Activated CD4-positive, CD25-positive, alpha-beta regulatory T cell treated with anti-CD3 and anti-CD28 coated beads, Interleukin-2, amount 50 U/mL, for 24 hours (primary cell): ENCODE data around the gene HERC4.
"Not testable (repeated sequence)": the region's sequence is repeated elsewhere in the genome, so short reads cannot be mapped to it uniquely, and the experiment has no call there.

ENCODE experiments used
- ATAC-seq, 2 donors: fragments of 150-1000 bp; cut with Tn5 transposase; one replicate each; pipeline ENCODE4 v1.10.0; 2021; ENCODE audit warnings: mild to moderate bottlenecking in 1 of 2, moderate library complexity in 1 of 2

Gene HERC4

DNA sequence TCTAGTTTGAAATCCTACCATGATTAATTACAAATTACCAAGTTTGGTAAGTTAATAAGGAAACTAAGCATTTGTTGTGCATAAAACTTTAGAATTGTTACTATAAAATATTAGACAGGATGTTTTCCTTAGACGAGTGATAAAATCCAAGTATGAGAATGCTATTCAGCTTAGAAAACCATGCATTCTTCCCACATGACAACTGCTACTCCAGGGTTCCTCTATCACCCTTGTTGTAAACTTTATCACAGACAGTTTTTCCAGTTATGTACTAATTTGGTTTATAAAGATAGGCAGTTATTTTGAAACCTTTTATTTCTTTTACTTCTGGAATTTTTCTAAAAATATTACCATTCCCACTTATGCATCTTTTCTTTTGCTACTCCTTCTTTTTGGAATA lies 138.7 kb downstream of the HERC4 start:
- ATAC-seq: no peak

DNA sequence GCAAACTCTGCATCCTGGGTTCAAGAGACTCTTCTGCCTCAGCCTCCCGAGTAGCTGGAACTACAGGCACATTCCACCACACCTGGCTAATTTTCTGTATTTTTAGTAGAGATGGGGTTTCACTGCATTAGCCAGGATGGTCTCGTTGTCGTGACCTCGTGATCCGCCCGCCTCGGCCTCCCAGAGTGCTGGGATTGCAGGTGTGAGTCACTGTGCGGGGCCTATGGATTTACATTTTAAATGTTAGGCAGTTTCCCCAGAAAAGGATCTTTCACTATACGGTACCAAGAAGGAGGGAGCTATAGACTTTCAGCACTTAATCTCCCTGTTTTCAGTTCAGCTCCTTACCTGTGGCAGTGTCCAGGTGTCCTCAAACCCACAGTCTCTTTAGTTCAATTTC lies 139.9 kb downstream of the HERC4 start:
- no peak for ATAC-seq

- no peak for ATAC-seq
Measured at GRCh38 chr10:67934336-67934735, 140.7 kb downstream of the HERC4 start.

GRCh38 chr10:67933199-67933598 lies 141.9 kb downstream of the HERC4 start:
- ATAC-seq: no peak

DNA sequence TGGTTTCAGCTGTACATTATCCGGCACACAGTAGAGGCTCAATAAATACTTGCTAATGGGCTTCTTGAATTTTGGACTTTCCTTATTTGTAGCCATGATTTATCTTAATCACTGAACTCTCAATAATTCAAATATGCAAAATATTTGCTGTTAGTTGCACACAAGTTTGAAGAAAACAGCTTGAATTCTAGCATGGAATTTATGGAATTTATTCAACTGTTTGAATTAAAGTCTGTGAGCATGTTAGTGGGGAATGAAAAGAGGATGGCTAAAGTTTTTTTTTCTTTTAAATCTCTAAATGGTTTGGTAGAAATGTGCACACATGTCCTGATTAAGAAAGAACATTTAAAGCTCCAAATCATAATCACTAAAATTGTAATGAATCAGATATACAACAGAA lies 148.1 kb downstream of the HERC4 start:
- no peak for ATAC-seq

DNA sequence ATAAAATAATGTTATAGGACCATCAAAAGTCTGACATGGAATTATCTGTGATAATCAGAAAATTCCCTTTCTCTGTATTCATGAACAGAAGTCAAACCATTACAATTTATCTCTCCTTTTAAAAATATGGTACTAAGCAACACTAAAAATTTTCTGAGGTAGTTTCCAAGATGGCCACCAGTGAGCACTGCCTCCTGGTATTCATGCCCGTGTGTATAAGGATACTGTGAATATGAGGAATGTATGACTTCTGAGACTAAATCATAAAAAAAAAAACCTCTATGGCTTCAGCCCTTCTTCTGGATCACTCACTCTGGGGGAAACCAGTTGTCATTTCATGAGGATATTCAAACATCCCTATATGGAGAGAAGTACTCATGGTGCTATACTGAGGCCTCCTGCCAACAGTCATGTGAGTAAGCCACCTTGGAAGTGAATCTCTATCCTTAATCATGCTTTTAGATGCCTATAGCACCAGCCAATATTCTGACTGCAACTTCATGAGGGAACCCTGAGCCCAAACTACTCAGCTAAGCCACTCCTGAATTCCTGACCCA lies 149.6 kb downstream of the HERC4 start:
- ATAC-seq: no peak

- ATAC-seq: no peak
Measured at GRCh38 chr10:67924136-67924535, 150.9 kb downstream of the HERC4 start.

GRCh38 chr10:67923551-67923950 lies 151.5 kb downstream of the HERC4 start:
- no peak for ATAC-seq

- no peak for ATAC-seq
Measured at GRCh38 chr10:67921065-67921464, 154.0 kb downstream of the HERC4 start.

DNA sequence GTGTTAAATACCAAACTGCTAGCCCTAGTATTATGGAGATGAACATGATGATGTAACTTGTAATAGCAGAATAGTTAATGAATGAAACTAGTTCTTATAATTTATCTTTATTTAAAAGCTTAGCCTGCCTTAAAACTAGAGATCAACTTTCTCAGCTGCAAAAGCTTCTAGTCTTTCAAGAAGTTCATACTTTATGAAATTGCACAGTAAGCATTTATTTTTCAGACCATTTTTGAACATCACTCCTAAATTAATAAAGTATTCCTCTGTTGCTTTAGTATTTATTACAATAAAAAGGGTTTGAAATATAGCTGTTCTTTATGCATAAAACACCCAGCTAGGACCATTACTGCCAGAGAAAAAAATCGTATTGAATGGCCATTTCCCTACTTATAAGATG lies 157.4 kb downstream of the HERC4 start:
- no peak for ATAC-seq

DNA sequence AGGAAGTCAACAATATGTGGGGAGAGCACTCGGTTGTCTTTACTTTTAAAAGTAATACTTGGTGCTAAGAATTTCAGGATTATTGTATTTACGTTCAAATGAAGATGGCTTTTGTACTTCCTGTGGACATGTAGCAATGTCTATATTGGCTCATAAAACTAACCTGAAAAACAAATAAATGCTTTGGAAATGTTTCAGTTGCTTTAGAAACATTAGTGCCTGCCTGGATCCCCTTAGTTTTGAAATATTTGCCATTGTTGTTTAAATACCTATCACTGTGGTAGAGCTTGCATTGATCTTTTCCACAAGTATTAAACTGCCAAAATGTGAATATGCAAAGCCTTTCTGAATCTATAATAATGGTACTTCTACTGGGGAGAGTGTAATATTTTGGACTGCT lies 157.9 kb downstream of the HERC4 start:
- no peak for ATAC-seq

GRCh38 chr10:67914777-67915340 lies 160.2 kb downstream of the HERC4 start:
- no peak for ATAC-seq

DNA sequence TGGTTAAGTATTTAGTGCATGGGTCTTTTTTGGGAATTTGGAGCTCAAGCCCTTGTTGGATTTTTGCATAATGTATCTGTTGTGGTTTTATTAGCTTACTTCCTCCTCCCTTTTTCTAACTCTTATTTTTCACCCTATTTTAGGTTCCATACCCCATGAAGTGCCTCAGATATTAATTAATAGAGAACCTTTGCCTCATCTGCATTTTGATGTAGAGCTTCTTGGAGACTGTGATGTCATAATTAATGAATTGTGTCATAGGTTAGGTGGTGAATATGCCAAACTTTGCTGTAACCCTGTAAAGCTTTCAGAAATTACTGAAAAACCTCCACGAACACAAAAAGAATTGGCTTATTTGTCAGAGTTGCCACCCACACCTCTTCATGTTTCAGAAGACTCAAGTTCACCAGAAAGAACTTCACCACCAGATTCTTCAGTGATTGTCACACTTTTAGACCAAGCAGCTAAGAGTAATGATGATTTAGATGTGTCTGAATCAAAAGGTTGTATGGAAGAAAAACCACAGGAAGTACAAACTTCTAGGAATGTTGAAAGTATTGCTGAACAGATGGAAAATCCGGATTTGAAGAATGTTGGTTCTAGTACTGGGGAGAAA lies 162.6 kb downstream of the HERC4 start:
- ATAC-seq: no peak

DNA sequence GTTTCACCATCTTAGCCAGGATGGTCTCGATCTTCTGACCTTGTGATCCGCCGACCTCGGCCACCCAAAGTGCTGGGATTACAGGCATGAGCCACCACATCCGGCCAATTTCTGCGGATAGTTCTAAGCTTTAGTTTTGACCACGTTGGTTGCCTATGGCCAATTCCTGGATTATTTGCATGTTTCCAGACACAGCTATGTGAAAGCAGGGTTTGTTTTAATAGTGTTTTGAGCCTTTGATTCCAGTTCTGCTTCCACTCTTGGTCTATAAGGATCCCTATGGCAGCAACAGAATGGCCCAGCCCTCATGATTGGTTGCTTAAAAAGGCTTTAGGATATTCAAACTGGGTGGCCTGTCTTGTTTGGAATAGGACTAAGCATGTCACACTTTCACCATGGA lies 171.5 kb downstream of the HERC4 start:
- ATAC-seq: no peak

DNA sequence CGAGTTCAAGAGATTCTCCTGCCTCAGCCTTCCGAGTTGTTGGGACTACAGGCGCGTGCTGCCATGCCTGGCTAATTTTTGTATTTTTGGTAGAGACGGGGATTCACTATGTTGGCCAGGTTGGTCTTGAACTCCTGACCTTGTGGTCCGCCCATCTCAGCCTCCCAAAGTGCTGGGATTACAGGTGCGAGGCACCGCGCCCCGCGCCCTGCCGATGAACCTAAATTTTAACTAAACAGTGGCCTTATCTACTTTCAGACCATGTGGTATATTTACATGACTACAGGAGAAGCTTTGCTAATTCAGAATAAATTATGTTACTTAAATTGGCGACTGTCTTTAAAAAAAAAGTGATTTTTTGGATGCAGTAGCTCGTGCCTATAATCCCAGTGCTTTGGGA lies 181.4 kb downstream of the HERC4 start:
- ATAC-seq: no peak

GRCh38 chr10:67884842-67885670 lies 190.0 kb downstream of the HERC4 start:
- ATAC-seq: peak; percentile 77 to 81

DNA sequence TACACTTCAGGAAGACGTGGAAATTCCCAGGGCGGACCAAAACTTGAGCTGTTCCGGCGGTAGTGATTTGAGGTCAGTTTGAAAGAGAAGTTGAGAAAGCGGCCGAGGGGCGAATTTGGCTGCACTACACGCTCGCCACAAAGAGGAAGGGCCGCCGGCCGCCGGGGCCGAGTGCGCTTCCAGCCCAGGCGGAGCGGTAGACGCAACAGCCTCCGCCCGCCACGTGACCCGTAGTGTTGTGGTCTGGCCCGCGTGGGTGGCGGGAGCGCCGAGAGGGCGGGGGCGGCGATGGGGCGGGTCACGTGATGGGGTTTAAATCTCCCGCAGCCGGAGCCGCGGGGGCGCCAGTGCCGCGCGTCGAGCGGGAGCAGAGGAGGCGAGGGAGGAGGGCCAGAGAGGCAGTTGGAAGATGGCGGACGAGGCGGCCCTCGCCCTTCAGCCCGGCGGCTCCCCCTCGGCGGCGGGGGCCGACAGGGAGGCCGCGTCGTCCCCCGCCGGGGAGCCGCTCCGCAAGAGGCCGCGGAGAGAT lies 190.7 kb downstream of the HERC4 start, which contains the start of gene SIRT1:
Gene SIRT1, plus strand, starts transcription at position 344 of the 529 bp plus-strand sequence. Its CDS starts 66 bp downstream, at position 410.
- peak; percentile 80 to 81 for ATAC-seq

GRCh38 chr10:67883710-67884312 lies 191.3 kb downstream of the HERC4 start:
- ATAC-seq: no peak

GRCh38 chr10:67878133-67878532 lies 196.9 kb downstream of the HERC4 start:
- no peak for ATAC-seq

- ATAC-seq: not testable (repeated sequence)
Measured at GRCh38 chr10:67877421-67877820, 197.7 kb downstream of the HERC4 start.

GRCh38 chr10:67875340-67876238 lies 199.5 kb downstream of the HERC4 start:
- no peak for ATAC-seq
